HG03354 (cell line): ENCODE measurements around the gene NUCKS1.
"Not testable (repeated sequence)": the region's sequence is repeated elsewhere in the genome, so short reads cannot be mapped to it uniquely, and the experiment has no call there.

ENCODE experiments used
- ATAC-seq: cut with Tn5 transposase; IDR thresholded peaks from one replicate; pipeline ENCODE4 v1.9.1; 2021; ENCODE audit warnings: mild to moderate bottlenecking; ENCODE audit not compliant: unreplicated experiment, poor library complexity, severe bottlenecking

Gene NUCKS1

GRCh38 chr1:205741681-205742080 lies 8.3 kb downstream of the NUCKS1 start:
- no peak for ATAC-seq

- no peak for ATAC-seq
Measured at GRCh38 chr1:205739348-205740160, 10.4 kb downstream of the NUCKS1 start.

- no peak for ATAC-seq
Measured at GRCh38 chr1:205735218-205735617, 14.8 kb downstream of the NUCKS1 start.

DNA sequence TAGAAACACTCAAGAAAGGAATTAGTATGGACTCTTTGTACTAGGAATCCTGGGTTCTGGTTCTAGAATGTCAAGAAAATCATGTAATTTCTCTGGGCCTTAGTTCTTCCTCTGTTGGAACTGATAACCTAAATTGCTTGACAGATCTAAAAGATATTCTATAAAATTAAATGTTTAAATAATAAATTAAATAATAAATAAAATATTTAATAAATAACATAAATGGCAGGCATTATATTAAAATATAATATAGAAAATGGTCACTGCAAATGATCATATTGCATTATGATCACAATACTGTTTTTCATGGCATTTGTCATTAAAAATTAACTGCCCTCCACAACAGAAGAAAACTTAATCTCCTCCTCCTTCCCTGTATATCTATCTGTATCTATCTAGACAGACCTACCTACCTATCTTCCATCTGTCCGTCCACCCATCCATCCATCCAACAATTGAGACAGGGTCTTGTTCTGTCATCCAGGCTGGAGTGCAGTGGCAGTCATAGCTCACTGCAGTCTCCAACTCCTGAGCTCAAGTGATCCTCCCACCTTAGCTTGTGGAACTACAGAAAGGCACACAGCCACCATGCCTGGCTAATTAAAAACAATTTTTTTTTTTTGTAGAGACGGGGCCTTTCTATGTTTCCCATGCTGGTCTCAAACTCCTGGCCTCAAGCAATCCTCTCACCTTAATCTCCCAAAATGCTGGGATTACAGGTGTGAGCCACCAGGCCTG lies 16.4 kb downstream of the NUCKS1 start:
- no peak for ATAC-seq

DNA sequence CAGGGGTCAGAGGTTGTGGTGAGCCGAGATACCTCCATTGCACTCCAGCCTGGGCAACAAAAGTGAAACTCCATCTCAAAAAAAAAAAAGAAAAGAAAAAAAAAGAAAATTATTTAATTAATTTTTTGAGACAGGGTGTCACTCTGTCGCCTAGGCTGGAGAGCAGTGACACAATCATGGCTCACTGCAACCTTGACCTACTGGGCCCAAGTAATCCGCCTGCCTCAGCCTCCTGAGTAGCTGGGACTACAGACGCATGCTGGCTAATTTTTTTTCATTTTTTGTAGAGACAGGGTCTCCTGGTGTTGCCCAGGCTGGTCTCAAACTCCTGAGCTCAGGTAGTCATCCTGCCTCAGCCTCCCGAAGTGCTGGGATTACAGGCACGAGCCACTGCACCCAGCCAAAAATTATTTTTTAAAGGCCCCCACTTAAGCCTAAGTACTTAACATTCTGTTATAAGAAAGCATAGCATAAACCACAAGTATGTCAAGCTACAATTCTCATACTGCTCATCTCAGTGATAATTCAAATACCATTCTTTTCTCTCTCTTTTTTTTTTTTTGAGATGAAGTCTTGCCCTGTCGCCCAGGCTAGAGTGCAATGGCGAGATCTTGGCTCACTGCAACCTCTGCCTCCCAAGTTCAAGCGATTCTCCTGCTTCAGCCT lies 19.9 kb downstream of the NUCKS1 start:
- no peak for ATAC-seq

GRCh38 chr1:205726619-205727125 lies 23.3 kb downstream of the NUCKS1 start:
- ATAC-seq: no peak

GRCh38 chr1:205725514-205725913 lies 24.5 kb downstream of the NUCKS1 start:
- no peak for ATAC-seq

GRCh38 chr1:205720740-205721139 lies 29.2 kb downstream of the NUCKS1 start:
- ATAC-seq: not testable (repeated sequence)

DNA sequence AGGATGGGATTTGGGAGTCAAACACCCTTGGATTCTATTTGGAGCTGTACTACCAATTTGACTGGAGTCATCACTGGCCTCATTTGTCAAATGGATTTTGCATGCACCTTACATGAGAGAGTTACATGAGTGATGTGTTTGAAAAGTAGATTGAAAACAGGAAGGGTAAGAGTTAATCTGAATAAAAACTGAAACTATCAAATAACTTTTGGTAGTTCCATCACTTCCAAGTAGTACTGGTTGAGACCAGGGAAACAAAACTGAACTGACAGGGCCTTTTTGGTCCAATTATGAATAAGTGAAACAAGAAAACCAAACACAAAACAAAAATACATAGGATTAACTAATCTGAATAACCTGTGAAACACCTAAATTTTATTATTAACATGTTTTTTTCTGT lies 30.2 kb downstream of the NUCKS1 start:
- ATAC-seq: no peak

DNA sequence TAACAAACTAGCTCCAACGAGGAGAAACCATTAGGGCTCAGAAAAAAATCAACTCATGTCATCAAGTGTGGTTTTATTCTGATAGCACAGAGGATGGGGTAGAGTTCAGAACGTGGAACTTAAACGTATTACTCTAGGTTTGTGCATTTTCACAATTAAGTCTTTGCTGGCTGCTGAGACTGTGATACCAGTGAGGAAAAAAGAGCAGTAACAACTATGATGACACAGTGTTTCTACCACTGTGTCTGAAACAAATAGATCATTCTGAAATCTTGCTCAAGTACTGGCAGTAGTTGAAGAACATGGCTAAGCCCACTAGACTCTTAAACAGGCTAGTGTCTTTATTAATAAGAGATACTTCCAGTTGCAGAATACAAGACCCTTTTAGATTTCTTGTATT lies 31.0 kb downstream of the NUCKS1 start:
- no peak for ATAC-seq

DNA sequence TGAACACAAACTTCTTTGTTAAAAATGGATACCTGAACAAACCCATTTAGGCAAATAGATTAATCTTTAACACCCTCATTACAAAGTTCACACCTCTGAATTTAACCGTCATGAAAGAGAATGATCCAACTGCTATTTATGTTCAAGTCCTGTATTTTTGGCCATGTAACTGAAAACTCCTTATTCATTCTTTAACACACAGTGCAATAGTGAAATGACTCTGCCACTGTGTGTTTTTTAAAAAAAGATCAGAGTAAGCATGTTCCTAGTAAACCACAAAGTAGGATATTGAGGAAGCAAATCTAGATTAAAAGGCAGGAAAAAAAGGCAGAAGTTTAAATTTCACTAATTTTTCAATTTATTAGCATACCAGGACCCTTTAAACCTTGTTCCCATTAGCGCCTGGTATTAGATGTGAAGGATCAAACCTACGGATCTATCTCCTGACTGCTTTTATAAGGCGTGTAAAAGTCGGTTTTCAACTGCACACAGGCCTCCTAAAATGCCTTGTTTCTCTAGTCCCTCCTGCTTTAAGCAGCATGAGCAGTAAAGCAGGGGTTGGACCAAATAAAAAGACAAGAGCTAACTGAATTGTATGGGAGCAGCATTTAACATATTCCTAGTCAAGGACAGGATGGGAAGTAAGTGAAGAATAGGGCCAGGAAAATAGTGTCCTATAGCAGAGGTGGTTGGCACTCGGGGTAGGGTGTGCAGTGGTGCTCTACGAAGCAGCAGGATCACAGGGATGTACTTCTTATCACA lies 33.4 kb downstream of the NUCKS1 start:
- no peak for ATAC-seq

DNA sequence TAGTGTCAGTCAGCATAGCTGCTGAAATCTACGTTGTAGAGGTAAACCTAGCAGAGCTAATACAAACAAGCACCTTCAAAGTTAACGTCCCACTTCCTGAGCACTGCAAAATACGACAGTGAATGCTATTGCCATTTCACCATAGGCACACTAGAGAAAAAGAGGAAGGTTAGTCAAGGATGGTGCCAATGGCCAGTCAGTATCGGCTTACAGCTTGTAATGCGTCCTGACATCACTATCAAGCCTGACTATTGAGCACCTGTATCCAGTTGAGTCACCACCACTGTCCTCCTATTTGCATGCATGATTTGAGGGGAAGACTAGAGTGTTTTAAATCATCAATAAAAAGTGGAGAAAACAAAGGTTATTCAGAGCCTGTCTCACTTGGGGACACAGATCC lies 34.4 kb downstream of the NUCKS1 start:
- ATAC-seq: no peak

DNA sequence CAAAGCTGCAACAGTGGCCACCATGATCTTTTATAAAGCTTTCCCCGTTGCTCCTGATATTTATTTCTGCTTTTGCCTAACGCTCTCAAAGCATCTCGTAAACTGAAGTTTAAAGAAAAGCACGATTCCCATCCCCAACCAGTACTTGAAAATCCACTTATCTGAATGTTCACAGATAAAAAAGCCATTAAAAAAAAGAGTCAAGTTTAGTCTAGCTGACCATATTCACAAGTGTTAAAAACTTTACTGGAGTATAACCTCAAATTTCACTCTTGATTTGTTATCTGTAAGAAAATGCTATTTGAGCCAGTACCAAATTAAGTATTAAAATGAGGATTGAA lies 35.1 kb downstream of the NUCKS1 start:
- no peak for ATAC-seq

- no peak for ATAC-seq
Measured at GRCh38 chr1:205714190-205714905, 35.6 kb downstream of the NUCKS1 start.

GRCh38 chr1:205711105-205712048 lies 38.6 kb downstream of the NUCKS1 start:
- peak; percentile 66 for ATAC-seq

GRCh38 chr1:205710201-205711062 lies 39.5 kb downstream of the NUCKS1 start:
- no peak for ATAC-seq

GRCh38 chr1:205709640-205710039 lies 40.3 kb downstream of the NUCKS1 start:
- no peak for ATAC-seq
